Esophagus muscularis mucosa (tissue), 4 donors: Measurements from ENCODE around the gene GPC1. TPM values are rescaled to one million over a fixed set of nuclear protein-coding genes. Genes with fewer than 3 reads are reported as not detected.

ENCODE experiments used
- DNase-seq: peaks from one replicate; pipeline ENCODE4 v3.0.0-alpha.2; 2017; ENCODE audit errors: extremely low spot score
- H3K27ac ChIP-seq, 4 donors: fragments of 200-600 bp; sonication (generic); replicated peaks in 1 of 4; 1 replicate in 3 of 4; 2 replicates in 1 of 4; pipeline ENCODE4 v1.5.1; 2016 to 2019; ENCODE audit warnings: mild to moderate bottlenecking in 1 of 4
- H3K27me3 ChIP-seq, 4 donors: fragments of 200-600 bp; sonication (generic); one replicate each; pipeline versions ENCODE4 v1.5.1 to v1.6.0; 2016 to 2019
- H3K36me3 ChIP-seq, 4 donors: fragments of 200-600 bp; sonication (generic); one replicate each; pipeline ENCODE4 v1.5.1; 2016 to 2019
- H3K4me1 ChIP-seq, 4 donors: fragments of 200-600 bp; sonication (generic); one replicate each; pipeline ENCODE4 v1.5.1; 2016 to 2019
- H3K4me3 ChIP-seq, 4 donors: fragments of 200-600 bp; sonication (generic); 1 replicate in 2 of 4; 2 replicates in 2 of 4; pipeline ENCODE4 v1.5.1; 2016 to 2019; ENCODE audit warnings: mild to moderate bottlenecking in 4 of 4, moderate library complexity in 1 of 4
- H3K9me3 ChIP-seq, 4 donors: fragments of 200-600 bp; sonication (generic); 1 replicate in 3 of 4; 2 replicates in 1 of 4; pipeline ENCODE4 v1.5.1; 2016 to 2019
- EP300 ChIP-seq: sonication (generic); formaldehyde crosslinking; IDR thresholded peaks from one replicate; pipeline ENCODE4 v1.6.1; 2017; ENCODE audit warnings: antibody characterized with exemption
- POLR2A ChIP-seq: fragments of 450-650 bp; IDR thresholded peaks from one replicate; pipeline ENCODE4 v1.6.1; 2017; ENCODE audit warnings: antibody characterized with exemption, moderate library complexity, mild to moderate bottlenecking, low read depth
- POLR2AphosphoS5 ChIP-seq, 2 donors: sonication (generic); formaldehyde crosslinking; IDR thresholded peaks; one replicate each; pipeline ENCODE4 v1.6.1; 2017; ENCODE audit warnings: antibody characterized with exemption in 2 of 2
- WGBS: methylation state at CpG from one replicate; pipeline ENCODE4 v1.1.5; 2018; 5-methylcytosine and 5-hydroxymethylcytosine counted together
- intact Hi-C: fragments of 100-400 bp; cut with DNase I; formaldehyde crosslinking; loops from one replicate; pipeline ENCODE4 v1.15.1; 2023
- total RNA-seq, 4 donors: library from RNA; depleted of rRNA; stranded (reverse); fragments of >200 nt; gene quantifications; one replicate each; pipeline versions ENCODE4 v1.1.0 to v1.2.1, GENCODE V29; 2016
- TF ChIP-seq, protein P1 (sequence below), 3 experiments: fragments of 200-600 bp in 2 of 3; fragments of 450-650 bp in 1 of 3; sonication (generic) in 2 of 3; IDR thresholded peaks; one replicate each; pipeline ENCODE4 v1.5.1; 2017 to 2019; ENCODE audit warnings: antibody characterized with exemption in 3 of 3, mild to moderate bottlenecking in 2 of 3, moderate library complexity in 1 of 3

GPC1 gene
- total RNA-seq, 4 donors from 2014 or later = 29.1 to 71.5 (median 41.8) TPM

DNA sequence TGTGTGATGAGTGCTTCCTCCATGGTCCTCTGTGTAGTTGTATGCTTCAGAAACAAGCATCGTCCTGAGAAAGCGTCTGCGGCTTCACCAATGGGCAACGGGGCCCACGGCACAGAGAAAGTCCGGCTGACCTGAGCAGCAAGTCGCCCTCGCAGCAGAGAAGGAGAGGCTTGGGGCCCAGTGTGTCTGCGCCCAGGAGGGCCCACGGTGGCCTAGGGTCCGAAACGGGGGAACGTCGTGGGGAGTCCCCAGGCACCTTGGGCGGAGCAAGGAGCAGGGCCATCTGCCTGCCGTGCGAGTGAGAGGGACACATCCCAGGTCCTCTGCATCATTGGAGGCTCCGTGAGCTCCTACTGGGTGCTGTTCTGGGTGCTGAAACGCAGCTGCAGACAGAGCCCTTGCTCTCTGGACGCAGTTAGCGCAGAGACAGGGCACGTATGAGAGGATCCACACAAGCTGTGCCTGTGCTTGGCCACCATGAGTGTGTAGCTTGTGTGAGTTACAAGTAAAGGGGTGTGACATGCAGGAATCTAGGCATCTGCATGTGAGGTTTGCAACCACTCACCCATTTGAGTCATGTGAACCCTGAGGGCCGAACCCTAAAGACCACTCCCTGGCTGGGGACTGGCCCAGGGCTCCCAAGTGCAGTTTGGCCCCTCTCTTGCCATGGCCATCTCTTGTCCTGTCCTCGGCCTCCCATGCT, 10.6 kb downstream of the GPC1 start:
- intact Hi-C loops = no loop called here
- WGBS = 87% methylated on average over 7 of the region's 24 CpGs
- TF ChIP-seq EP300 = no peak
- TF ChIP-seq POLR2AphosphoS5 (IDR thresholded peaks at IDR 0.05) = no peak
- no peak for TF ChIP-seq POLR2A
- TF ChIP-seq, protein P1, sequence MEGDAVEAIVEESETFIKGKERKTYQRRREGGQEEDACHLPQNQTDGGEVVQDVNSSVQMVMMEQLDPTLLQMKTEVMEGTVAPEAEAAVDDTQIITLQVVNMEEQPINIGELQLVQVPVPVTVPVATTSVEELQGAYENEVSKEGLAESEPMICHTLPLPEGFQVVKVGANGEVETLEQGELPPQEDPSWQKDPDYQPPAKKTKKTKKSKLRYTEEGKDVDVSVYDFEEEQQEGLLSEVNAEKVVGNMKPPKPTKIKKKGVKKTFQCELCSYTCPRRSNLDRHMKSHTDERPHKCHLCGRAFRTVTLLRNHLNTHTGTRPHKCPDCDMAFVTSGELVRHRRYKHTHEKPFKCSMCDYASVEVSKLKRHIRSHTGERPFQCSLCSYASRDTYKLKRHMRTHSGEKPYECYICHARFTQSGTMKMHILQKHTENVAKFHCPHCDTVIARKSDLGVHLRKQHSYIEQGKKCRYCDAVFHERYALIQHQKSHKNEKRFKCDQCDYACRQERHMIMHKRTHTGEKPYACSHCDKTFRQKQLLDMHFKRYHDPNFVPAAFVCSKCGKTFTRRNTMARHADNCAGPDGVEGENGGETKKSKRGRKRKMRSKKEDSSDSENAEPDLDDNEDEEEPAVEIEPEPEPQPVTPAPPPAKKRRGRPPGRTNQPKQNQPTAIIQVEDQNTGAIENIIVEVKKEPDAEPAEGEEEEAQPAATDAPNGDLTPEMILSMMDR (IDR thresholded peaks at IDR 0.05) = no peak
- H3K4me1 ChIP-seq = peaks cover 11 to 31% (median 30%) of the 10 kb centered on the region in 4 donors
- H3K4me3 ChIP-seq = no peak overlapping the region
- no peak overlapping the region for H3K27ac ChIP-seq
- peaks cover 0 to 19% (median 5%) of the 10 kb centered on the region in 4 donors for H3K36me3 ChIP-seq
- peaks cover 0 to 2% (median 0%) of the 10 kb centered on the region in 4 donors for H3K27me3 ChIP-seq
- H3K9me3 ChIP-seq = no peaks in the 10 kb centered on the region
- DNase-seq = no peak

DNA sequence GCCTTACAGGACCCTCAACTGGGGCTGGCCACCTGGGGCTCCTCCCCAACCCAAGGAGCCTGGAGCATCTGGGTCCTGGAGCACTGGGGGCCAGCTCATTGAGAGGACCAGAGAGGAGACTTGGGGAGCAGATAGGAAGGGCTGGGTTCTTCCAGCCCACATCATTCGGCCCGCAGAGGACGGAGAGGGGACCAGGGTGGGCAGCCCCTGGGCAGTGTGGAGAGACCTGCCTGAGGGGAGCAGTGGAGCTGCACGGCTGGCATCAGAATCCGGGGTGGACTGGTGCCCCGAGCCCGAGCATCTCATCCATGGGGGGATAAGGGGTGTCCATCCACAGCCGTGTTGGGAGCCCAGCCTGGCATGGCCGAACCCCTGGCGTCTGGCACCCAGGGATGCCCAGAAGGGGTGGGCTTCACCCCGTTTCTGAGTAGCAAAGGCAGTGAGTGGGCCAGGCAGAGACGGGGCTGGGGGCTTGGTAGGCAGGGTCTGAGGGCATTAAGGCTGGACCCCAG, 11.3 kb downstream of the GPC1 start:
- H3K27ac ChIP-seq = no peak overlapping the region
- no peak overlapping the region for H3K4me3 ChIP-seq
- H3K36me3 ChIP-seq = peaks cover 0 to 19% (median 5%) of the 10 kb centered on the region in 4 donors
- H3K4me1 ChIP-seq = peaks cover 17 to 34% (median 30%) of the 10 kb centered on the region in 4 donors
- 93% methylated on average over 2 of the region's 12 CpGs for WGBS
- no peak for DNase-seq
- intact Hi-C loops = no loop called here
- peaks cover 0 to 7% (median 0%) of the 10 kb centered on the region in 4 donors for H3K27me3 ChIP-seq
- TF ChIP-seq EP300 (no peak), POLR2A (no peak), POLR2AphosphoS5 (IDR thresholded peaks at IDR 0.05) (no peak)
- TF ChIP-seq, protein P1 (IDR thresholded peaks at IDR 0.05) = no peak
- no peaks in the 10 kb centered on the region for H3K9me3 ChIP-seq

DNA sequence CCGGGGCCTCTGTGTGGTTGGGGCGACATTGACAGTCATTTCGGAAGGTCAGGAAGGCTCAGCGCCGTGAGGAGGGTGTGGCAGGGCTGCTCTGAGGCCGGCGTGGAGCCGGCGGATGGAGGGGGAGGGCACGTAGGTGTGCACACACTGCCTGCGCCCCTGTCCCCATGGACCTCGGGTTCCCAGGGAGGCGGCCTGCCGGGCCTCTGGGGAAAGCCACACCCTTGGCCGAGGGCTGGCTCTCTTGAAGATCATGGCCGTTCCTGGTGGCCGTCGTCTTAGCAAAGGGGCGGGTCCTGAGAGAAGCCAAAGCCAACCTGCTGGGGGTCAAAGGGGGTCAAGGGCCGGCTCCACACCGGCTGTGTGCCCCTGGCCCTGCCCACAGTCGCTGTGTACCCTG, 11.9 kb downstream of the GPC1 start:
- Histone ChIP-seq H3K27me3 (peaks cover 0 to 13% (median 0%) of the 10 kb centered on the region in 4 donors), H3K36me3 (peaks cover 0 to 19% (median 5%) of the 10 kb centered on the region in 4 donors), H3K27ac (no peak overlapping the region), H3K4me3 (no peak overlapping the region), H3K9me3 (no peaks in the 10 kb centered on the region), H3K4me1 (peaks cover 23 to 35% (median 32%) of the 10 kb centered on the region in 4 donors)
- no peak for DNase-seq
- intact Hi-C loops = no loop called here
- 77% methylated on average over 9 of the region's 22 CpGs for WGBS
- TF ChIP-seq EP300 = no peak
- TF ChIP-seq, protein P1 (IDR thresholded peaks at IDR 0.05) = no peak
- TF ChIP-seq POLR2A = no peak
- no peak for TF ChIP-seq POLR2AphosphoS5 (IDR thresholded peaks at IDR 0.05)

DNA sequence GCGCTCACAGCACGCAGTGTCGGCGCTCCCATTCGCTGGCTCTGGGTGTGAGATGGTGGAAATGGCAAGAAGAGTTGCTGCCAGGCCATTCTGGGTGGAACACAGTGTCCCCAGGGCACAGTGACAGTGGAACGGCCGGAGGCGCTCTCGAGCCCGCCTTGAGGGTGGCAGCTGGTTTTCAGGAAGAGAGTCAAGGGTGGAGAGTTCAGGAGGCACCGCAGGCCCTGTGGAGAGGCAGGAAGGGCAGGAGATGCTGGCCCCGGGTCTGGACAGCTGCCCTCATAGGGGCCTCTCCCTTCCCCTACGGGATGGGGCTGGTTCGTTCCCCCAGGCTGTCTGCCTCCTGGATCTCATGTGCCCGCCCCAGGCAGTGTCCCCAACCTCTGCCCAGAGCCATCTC, 12.5 kb downstream of the GPC1 start:
- Histone ChIP-seq H3K27me3 (peaks cover 0 to 16% (median 0%) of the 10 kb centered on the region in 4 donors), H3K9me3 (no peaks in the 10 kb centered on the region), H3K4me3 (no peak overlapping the region), H3K36me3 (peaks cover 0 to 19% (median 5%) of the 10 kb centered on the region in 4 donors), H3K4me1 (peaks cover 27 to 37% (median 33%) of the 10 kb centered on the region in 4 donors), H3K27ac (no peak overlapping the region)
- no peak for DNase-seq
- 92% methylated on average over 8 of the region's 15 CpGs for WGBS
- no peak for TF ChIP-seq EP300
- TF ChIP-seq POLR2AphosphoS5 (IDR thresholded peaks at IDR 0.05) = no peak
- no peak for TF ChIP-seq POLR2A
- TF ChIP-seq, protein P1 (IDR thresholded peaks at IDR 0.05) = no peak
- intact Hi-C loops = no loop called here
